BJ (cell line): ENCODE results near the gene TMEM63B. TPM values are rescaled to one million over a fixed set of nuclear protein-coding genes. Genes with fewer than 3 reads are reported as not detected.

Experiments
- CTCF ChIA-PET: fragments of 350-600 bp; formaldehyde crosslinking; extraction: SDS; loops from one replicate; lab custom pipeline; 2021; ENCODE audit warnings: antibody characterized with exemption, inconsistent platforms; lab: Yijun Ruan, JAX
- POLR2A ChIA-PET: fragments of 300-600 bp; sonication (Branson Sonifier 250); formaldehyde crosslinking; extraction: SDS; loops from one replicate; lab custom pipeline; 2021; ENCODE audit warnings: antibody characterized with exemption; lab: Charles Lee
- DNase-seq: peaks from one replicate; pipeline ENCODE4 v3.0.0-alpha.2; 2011; ENCODE audit warnings: low read depth
- H3K27me3 ChIP-seq: 2 replicates; pipeline ENCODE4 v1.6.0; 2011; ENCODE audit warnings: low read length; ENCODE audit not compliant: control insufficient read depth, insufficient read depth
- H3K36me3 ChIP-seq: 2 replicates; pipeline ENCODE4 v1.5.1; 2011; ENCODE audit warnings: low read length; ENCODE audit not compliant: control insufficient read depth, insufficient read depth
- H3K4me3 ChIP-seq: 2 replicates; pipeline ENCODE4 v1.5.1; 2011; ENCODE audit warnings: low read depth, mild to moderate bottlenecking, control low read depth, low read length
- polyA plus RNA-seq: library from polyadenylated mRNA; depleted of rRNA; stranded (reverse); fragments of >200 nt; gene quantifications from 2 replicates; pipeline ENCODE4 v1.2.3, GENCODE V29; 2011
- TF ChIP-seq, protein P1 (sequence below): IDR thresholded peaks from 2 replicates; pipeline ENCODE4 v1.5.1; 2011; ENCODE audit warnings: low read depth, mild to moderate bottlenecking, control low read depth, inconsistent platforms, low read length, moderate library complexity; ENCODE audit not compliant: insufficient read depth

The TMEM63B gene
- polyA plus RNA-seq, 1 experiment: 56.5 TPM

DNA sequence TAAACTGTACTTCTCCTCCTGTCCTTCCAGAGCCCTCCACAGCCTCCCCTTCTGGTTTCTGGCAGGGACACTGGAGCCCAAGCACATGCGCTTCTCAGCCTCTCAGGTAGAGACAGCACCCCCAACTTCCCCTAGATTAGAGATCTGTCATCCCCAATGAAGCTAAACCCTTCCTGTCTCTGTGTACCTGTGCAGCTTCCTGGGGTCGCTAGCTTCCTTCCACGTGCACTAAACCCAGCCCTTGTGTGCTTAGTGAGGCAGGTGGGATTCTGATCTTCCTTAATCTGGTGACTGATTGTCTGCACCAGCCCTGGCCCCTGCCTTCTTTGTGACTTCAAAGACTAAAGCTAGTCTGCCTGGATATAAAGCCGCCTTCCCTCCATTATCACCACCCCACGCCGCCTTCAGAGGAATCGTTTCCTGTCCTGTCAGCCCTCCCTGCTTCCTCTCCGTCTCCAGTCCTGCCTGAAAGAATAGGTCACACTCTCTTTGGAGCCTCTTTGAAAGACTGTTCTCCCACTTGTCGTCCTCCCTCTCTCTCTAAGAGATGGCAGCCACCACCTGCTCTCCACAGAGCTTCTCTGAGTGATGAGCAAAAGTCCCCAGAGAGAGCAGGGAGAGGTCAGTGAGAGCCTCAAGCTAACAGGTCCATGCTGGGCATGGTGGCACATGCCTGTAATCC is 58.7 kb downstream of the TMEM63B start:
- TF ChIP-seq, protein P1, sequence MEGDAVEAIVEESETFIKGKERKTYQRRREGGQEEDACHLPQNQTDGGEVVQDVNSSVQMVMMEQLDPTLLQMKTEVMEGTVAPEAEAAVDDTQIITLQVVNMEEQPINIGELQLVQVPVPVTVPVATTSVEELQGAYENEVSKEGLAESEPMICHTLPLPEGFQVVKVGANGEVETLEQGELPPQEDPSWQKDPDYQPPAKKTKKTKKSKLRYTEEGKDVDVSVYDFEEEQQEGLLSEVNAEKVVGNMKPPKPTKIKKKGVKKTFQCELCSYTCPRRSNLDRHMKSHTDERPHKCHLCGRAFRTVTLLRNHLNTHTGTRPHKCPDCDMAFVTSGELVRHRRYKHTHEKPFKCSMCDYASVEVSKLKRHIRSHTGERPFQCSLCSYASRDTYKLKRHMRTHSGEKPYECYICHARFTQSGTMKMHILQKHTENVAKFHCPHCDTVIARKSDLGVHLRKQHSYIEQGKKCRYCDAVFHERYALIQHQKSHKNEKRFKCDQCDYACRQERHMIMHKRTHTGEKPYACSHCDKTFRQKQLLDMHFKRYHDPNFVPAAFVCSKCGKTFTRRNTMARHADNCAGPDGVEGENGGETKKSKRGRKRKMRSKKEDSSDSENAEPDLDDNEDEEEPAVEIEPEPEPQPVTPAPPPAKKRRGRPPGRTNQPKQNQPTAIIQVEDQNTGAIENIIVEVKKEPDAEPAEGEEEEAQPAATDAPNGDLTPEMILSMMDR: no peak
- Histone ChIP-seq H3K36me3 (no peaks in the 10 kb centered on the region), H3K27me3 (peaks cover 2% of the 10 kb centered on the region), H3K4me3 (no peak overlapping the region)
- no peak for DNase-seq
- ChIA-PET CTCF (interaction anchor here (1.0 to 1.7 kb wide), 4 partner anchors 13 to 60 kb away, joined by 3 to 6 read pairs (median 4); no protein-coding TSS in a partner anchor), POLR2A (no interaction called here)

GRCh38 chr6:44186635-44187025 is 59.3 kb downstream of the TMEM63B start:
- POLR2A ChIA-PET: no interaction called here
- CTCF ChIA-PET: interaction anchor here (1.0 to 1.7 kb wide), 4 partner anchors 14 to 59 kb away, joined by 3 to 6 read pairs (median 4); no protein-coding TSS in a partner anchor
- Histone ChIP-seq H3K36me3 (no peaks in the 10 kb centered on the region), H3K4me3 (no peak overlapping the region), H3K27me3 (peaks cover 2% of the 10 kb centered on the region)
- TF ChIP-seq, protein P1: no peak
- no peak for DNase-seq

- CTCF ChIA-PET: interaction anchor here (1.1 kb wide), 1 partner anchor 12 kb away, joined by 3 read pairs; no protein-coding TSS in a partner anchor
- Histone ChIP-seq H3K4me3 (no peak overlapping the region), H3K27me3 (peaks cover 2% of the 10 kb centered on the region), H3K36me3 (no peaks in the 10 kb centered on the region)
- DNase-seq: no peak
- TF ChIP-seq, protein P1: no peak
- POLR2A ChIA-PET: no interaction called here
These were observed 61.5 kb downstream of the TMEM63B start for GRCh38 chr6:44188819-44189218.

- CTCF ChIA-PET: no interaction called here
- DNase-seq: no peak
- Histone ChIP-seq H3K4me3 (no peak overlapping the region), H3K36me3 (no peaks in the 10 kb centered on the region), H3K27me3 (peaks cover 1% of the 10 kb centered on the region)
- TF ChIP-seq, protein P1: no peak
- POLR2A ChIA-PET: no interaction called here
These were observed 61.9 kb downstream of the TMEM63B start for GRCh38 chr6:44189257-44189656.

GRCh38 chr6:44190715-44191114 is 63.4 kb downstream of the TMEM63B start:
- ChIA-PET CTCF (interaction anchor here (0.7 to 1.0 kb wide), 2 partner anchors 22 to 44 kb away, joined by 5 to 7 read pairs; no protein-coding TSS in a partner anchor), POLR2A (no interaction called here)
- peaks cover 3% of the 10 kb centered on the region for H3K27me3 ChIP-seq

More at GRCh38 chr6:44190715-44191114, 63.4 kb downstream of the TMEM63B start:
- TF ChIP-seq, protein P1: no peak
- no peak for DNase-seq
- H3K36me3 ChIP-seq: no peaks in the 10 kb centered on the region
- H3K4me3 ChIP-seq: no peak overlapping the region
